Measurements from ENCODE around the gene ADGRG6.

DNA sequence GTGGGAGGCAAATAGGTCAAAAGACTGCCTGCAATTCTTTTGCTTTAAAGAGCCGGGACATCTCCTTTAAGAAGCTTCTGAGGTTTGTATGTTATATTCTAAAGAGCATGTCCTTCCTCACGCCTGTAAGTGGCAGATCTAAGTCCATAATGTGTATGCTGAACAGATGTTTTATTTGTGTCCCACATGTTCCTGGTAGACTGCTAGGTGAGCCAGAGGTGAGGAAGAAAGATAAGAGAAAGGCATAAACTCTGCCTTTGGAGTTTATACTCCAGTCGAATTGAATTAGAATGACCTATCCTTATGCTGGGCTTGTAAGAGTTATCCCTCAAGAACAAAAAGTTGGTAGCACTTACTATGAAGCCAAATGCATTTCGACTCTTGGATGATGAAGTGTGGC is 27.2 kb upstream of the ADGRG6 start:
- TF ChIP-seq, protein P1, sequence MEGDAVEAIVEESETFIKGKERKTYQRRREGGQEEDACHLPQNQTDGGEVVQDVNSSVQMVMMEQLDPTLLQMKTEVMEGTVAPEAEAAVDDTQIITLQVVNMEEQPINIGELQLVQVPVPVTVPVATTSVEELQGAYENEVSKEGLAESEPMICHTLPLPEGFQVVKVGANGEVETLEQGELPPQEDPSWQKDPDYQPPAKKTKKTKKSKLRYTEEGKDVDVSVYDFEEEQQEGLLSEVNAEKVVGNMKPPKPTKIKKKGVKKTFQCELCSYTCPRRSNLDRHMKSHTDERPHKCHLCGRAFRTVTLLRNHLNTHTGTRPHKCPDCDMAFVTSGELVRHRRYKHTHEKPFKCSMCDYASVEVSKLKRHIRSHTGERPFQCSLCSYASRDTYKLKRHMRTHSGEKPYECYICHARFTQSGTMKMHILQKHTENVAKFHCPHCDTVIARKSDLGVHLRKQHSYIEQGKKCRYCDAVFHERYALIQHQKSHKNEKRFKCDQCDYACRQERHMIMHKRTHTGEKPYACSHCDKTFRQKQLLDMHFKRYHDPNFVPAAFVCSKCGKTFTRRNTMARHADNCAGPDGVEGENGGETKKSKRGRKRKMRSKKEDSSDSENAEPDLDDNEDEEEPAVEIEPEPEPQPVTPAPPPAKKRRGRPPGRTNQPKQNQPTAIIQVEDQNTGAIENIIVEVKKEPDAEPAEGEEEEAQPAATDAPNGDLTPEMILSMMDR (conservative IDR thresholded peaks at IDR 0.05; ENCODE audit: low read depth, low read length) = no peak
- TF ChIP-seq EZH2 (IDR thresholded peaks at IDR 0.05; ENCODE audit: borderline replicate concordance, low read depth, low read length, poor library complexity, severe bottlenecking) = no peak

Measured in A673 (cell line).